Neuronal stem cell (in vitro differentiated cells): ENCODE data around the gene QDPR.
"Not testable (repeated sequence)": the region's sequence is repeated elsewhere in the genome, so short reads cannot be mapped to it uniquely, and the experiment has no call there.

ENCODE experiments used
- DNase-seq: peaks from one replicate; pipeline ENCODE4 v3.0.0-alpha.2; 2013; ENCODE audit warnings: low spot score
- H2AFZ ChIP-seq: one replicate; pipeline ENCODE4 v1.6.1; 2013; ENCODE audit warnings: mild to moderate bottlenecking, low read length, inconsistent platforms
- H2AK5ac ChIP-seq: 2 replicates; pipeline ENCODE4 v1.6.1; 2013; ENCODE audit warnings: low read depth, mild to moderate bottlenecking, inconsistent platforms, low read length, moderate library complexity, mixed read lengths
- H2BK120ac ChIP-seq: 2 replicates; pipeline ENCODE4 v1.6.1; 2013; ENCODE audit warnings: low read depth, mild to moderate bottlenecking, inconsistent platforms, low read length, moderate library complexity, mixed read lengths
- H2BK12ac ChIP-seq: one replicate; pipeline ENCODE4 v1.6.1; 2013; ENCODE audit warnings: low read length, inconsistent platforms
- H2BK15ac ChIP-seq: 2 replicates; pipeline ENCODE4 v1.6.1; 2013; ENCODE audit warnings: mild to moderate bottlenecking, low read length, inconsistent platforms, mixed read lengths
- H2BK5ac ChIP-seq: one replicate; pipeline ENCODE4 v1.6.1; 2013; ENCODE audit warnings: inconsistent platforms, mild to moderate bottlenecking, low read length, moderate library complexity
- H3K14ac ChIP-seq: one replicate; pipeline ENCODE4 v1.6.1; 2013; ENCODE audit warnings: low read length, inconsistent platforms
- H3K18ac ChIP-seq: 2 replicates; pipeline ENCODE4 v1.6.1; 2013; ENCODE audit warnings: low read length, inconsistent platforms
- H3K23ac ChIP-seq: 2 replicates; pipeline ENCODE4 v1.6.1; 2013; ENCODE audit warnings: low read depth, mild to moderate bottlenecking, mixed read lengths, low read length, inconsistent platforms; ENCODE audit not compliant: poor library complexity
- H3K27ac ChIP-seq: replicated peaks from 3 replicates; pipeline ENCODE4 v1.5.1; 2013; ENCODE audit warnings: low read length, inconsistent platforms
- H3K27me3 ChIP-seq, 3 experiments: 2 replicates each; pipeline ENCODE4 v1.6.1; 2013; ENCODE audit warnings: low read length in 3 of 3, mild to moderate bottlenecking in 2 of 3, inconsistent platforms in 1 of 3, low read depth in 1 of 3, mixed read lengths in 1 of 3, moderate library complexity in 1 of 3; ENCODE audit not compliant: control insufficient read depth in 3 of 3, insufficient read depth in 3 of 3
- H3K36me3 ChIP-seq, 2 donors: replicated peaks in 1 of 2; 2 replicates each; pipeline ENCODE4 v1.6.1; 2013; ENCODE audit warnings: low read length in 2 of 2; ENCODE audit not compliant: control insufficient read depth in 2 of 2, insufficient read depth in 2 of 2
- H3K4ac ChIP-seq: 2 replicates; pipeline ENCODE4 v1.6.1; 2013; ENCODE audit warnings: inconsistent platforms, mild to moderate bottlenecking, low read length, moderate library complexity
- H3K4me1 ChIP-seq, 2 donors: 1 replicate in 1 of 2; 2 replicates in 1 of 2; pipeline ENCODE4 v1.6.1; 2013; ENCODE audit warnings: low read length in 2 of 2, low read depth in 1 of 2; ENCODE audit not compliant: control insufficient read depth in 2 of 2, insufficient read depth in 1 of 2
- H3K4me2 ChIP-seq: one replicate; pipeline ENCODE4 v1.6.1; 2013; ENCODE audit warnings: mild to moderate bottlenecking, low read length, inconsistent platforms; ENCODE audit not compliant: insufficient read depth, poor library complexity, severe bottlenecking
- H3K4me3 ChIP-seq, 2 donors: 2 replicates each; pipeline ENCODE4 v1.5.1; 2013; ENCODE audit warnings: low read length in 2 of 2, mild to moderate bottlenecking in 2 of 2, inconsistent platforms in 1 of 2, moderate library complexity in 1 of 2
- H3K79me1 ChIP-seq: one replicate; pipeline ENCODE4 v1.6.1; 2013; ENCODE audit warnings: low read depth, mild to moderate bottlenecking, inconsistent platforms, low read length, moderate library complexity
- H3K9ac ChIP-seq: one replicate; pipeline ENCODE4 v1.6.1; 2013; ENCODE audit warnings: mild to moderate bottlenecking, low read depth, low read length, inconsistent platforms; ENCODE audit not compliant: poor library complexity
- H3K9me3 ChIP-seq, 2 donors: replicated peaks in 1 of 2; 2 replicates each; pipeline versions ENCODE3 to v1.6.1; 2013; ENCODE audit warnings: low read length in 2 of 2, mild to moderate bottlenecking in 2 of 2, inconsistent platforms in 1 of 2, low read depth in 1 of 2, mixed read lengths in 1 of 2, moderate library complexity in 1 of 2; ENCODE audit not compliant: control insufficient read depth in 2 of 2, insufficient read depth in 1 of 2
- H4K8ac ChIP-seq: one replicate; pipeline ENCODE4 v1.6.1; 2013; ENCODE audit warnings: low read depth, mild to moderate bottlenecking, inconsistent platforms, low read length, moderate library complexity
- H4K91ac ChIP-seq: one replicate; pipeline ENCODE4 v1.6.1; 2013; ENCODE audit warnings: low read length, low read depth, mild to moderate bottlenecking, inconsistent platforms; ENCODE audit not compliant: poor library complexity
- WGBS, 2 donors: extraction: QIAGEN DNeasy Blood & Tissue Kit; methylation state at CpG; one replicate each; pipeline ENCODE4 v1.1.7; 2013; ENCODE audit warnings: missing lambda C conversion rate in 2 of 2, mixed read lengths in 1 of 2; ENCODE audit not compliant: insufficient read length in 2 of 2, insufficient replicate concordance in 1 of 2; ENCODE audit errors: extremely low coverage in 2 of 2; 5-methylcytosine and 5-hydroxymethylcytosine counted together

The QDPR gene

GRCh38 chr4:17537060-17537459 lies 25.2 kb upstream of the QDPR start:
- H2AFZ ChIP-seq, H3K27me3 ChIP-seq: not testable (repeated sequence)
- WGBS, 2 donors: no CpG with 5 or more reads among the region's 6 CpGs

DNA sequence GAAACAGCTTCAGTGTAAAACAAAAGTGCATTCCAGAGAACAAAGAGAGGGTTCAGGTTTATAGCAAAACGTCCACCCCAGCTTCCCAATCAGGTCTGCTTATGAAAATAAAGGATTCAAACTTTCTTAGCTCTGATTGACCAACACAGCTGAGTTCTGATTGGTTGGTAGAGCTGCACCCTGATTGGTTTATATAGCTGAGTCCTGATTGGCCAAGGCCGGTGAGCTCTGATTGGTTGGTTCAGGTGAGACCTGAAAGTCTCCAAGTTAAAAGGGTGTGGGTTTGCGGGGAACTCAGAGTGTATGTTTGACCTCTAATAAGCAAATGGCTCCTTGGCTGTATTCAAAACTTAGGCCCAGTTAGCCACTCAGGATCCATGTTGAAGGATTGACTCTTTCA lies 24.0 kb upstream of the QDPR start:
- Histone ChIP-seq H3K14ac (no peak overlapping the region), H3K36me3 (no peaks in the 10 kb centered on the region), H3K18ac (no peak overlapping the region), H3K23ac (no peak overlapping the region), H2AK5ac (no peak overlapping the region), H3K4me2 (no peak overlapping the region), H2AFZ (peak overlapping the region; percentile 54), H4K91ac (no peak overlapping the region), H3K4me1 (no peaks in the 10 kb centered on the region), H3K4ac (no peak overlapping the region), H3K4me3 (no peak overlapping the region), H3K79me1 (no peaks in the 10 kb centered on the region), H2BK15ac (no peak overlapping the region), H3K27ac (no peak overlapping the region), H3K9me3 (no peaks in the 10 kb centered on the region), H3K27me3 (no peaks in the 10 kb centered on the region), H2BK12ac (no peak overlapping the region), H4K8ac (no peak overlapping the region), H2BK120ac (no peak overlapping the region), H2BK5ac (no peak overlapping the region), H3K9ac (no peak overlapping the region)
- WGBS, 2 donors: no CpG with 5 or more reads among the region's 3 CpGs
- no peak for DNase-seq

More at GRCh38 chr4:17537060-17537459, 25.2 kb upstream of the QDPR start:
- H3K4me2 ChIP-seq, H3K4me3 ChIP-seq, H3K4ac ChIP-seq, DNase-seq, H2BK120ac ChIP-seq, H3K23ac ChIP-seq, H2BK12ac ChIP-seq, H3K79me1 ChIP-seq, H3K4me1 ChIP-seq, H2BK5ac ChIP-seq, H3K9me3 ChIP-seq, H3K18ac ChIP-seq, H3K14ac ChIP-seq, H3K27ac ChIP-seq, H4K91ac ChIP-seq, H4K8ac ChIP-seq, H3K9ac ChIP-seq, H2AK5ac ChIP-seq, H2BK15ac ChIP-seq, H3K36me3 ChIP-seq: not testable (repeated sequence)

DNA sequence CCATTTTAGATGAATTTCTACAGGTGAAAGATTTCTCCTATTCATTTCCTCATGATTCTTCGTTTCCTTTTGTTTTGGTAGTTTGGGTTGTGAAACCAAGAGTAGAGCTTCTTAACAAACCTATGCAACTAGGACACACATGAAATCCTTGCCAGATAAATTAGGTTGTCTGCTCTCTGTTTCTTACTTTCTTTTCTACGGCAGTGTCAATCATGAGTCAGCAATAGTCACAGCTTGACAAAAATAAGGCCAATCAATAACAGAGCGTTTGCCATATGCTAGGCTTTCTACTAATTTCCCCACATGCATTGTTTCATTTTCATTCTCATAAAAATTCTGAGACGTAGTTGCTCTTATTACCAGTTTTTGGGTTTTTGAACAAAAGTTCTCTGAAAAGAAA lies 23.4 kb upstream of the QDPR start:
- no peak overlapping the region for H3K9ac ChIP-seq
- H3K36me3 ChIP-seq: no peaks in the 10 kb centered on the region
- H3K4me3 ChIP-seq: no peak overlapping the region
- no peak overlapping the region for H4K91ac ChIP-seq
- no CpG with 5 or more reads among the region's 4 CpGs for WGBS, 2 donors
- no peaks in the 10 kb centered on the region for H3K4me1 ChIP-seq
- H3K9me3 ChIP-seq: no peaks in the 10 kb centered on the region
- H2AK5ac ChIP-seq: no peak overlapping the region
- H3K27ac ChIP-seq: no peak overlapping the region
- no peak overlapping the region for H3K14ac ChIP-seq
- no peak overlapping the region for H3K23ac ChIP-seq
- no peak overlapping the region for H2BK15ac ChIP-seq
- DNase-seq: no peak
- peak overlapping the region; percentile 54 for H2AFZ ChIP-seq
- no peak overlapping the region for H3K4me2 ChIP-seq
- H3K18ac ChIP-seq: no peak overlapping the region
- no peak overlapping the region for H2BK5ac ChIP-seq
- H2BK12ac ChIP-seq: no peak overlapping the region
- no peak overlapping the region for H4K8ac ChIP-seq
- no peak overlapping the region for H2BK120ac ChIP-seq
- no peaks in the 10 kb centered on the region for H3K27me3 ChIP-seq
- no peak overlapping the region for H3K4ac ChIP-seq
- no peaks in the 10 kb centered on the region for H3K79me1 ChIP-seq

DNA sequence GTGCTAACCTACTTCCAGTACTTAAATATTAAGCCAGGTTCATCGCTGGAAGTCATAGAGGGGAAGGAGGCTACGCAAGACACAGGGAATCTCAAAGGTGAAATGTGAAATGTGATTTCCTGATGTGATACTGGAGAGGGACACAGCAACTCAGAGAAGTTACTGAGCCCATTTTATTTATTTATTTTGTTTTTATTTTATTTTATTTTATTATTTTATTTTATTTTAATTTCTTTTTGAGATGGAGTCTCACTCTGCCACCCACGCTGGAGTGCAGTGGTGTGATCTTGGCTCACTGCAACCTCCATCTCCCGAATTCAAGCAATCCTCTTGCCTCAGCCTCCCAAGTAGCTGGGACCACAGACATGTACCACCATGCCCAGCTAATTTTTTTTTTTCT lies 22.8 kb upstream of the QDPR start:
- no peak overlapping the region for H3K4me3 ChIP-seq
- no peak overlapping the region for H3K4ac ChIP-seq
- H2AK5ac ChIP-seq: no peak overlapping the region
- no peak overlapping the region for H2BK15ac ChIP-seq
- H4K8ac ChIP-seq: no peak overlapping the region
- H3K4me2 ChIP-seq: no peak overlapping the region
- DNase-seq: no peak
- H3K14ac ChIP-seq: no peak overlapping the region
- no peak overlapping the region for H3K23ac ChIP-seq
- no peaks in the 10 kb centered on the region for H3K4me1 ChIP-seq
- H3K9ac ChIP-seq: no peak overlapping the region
- no peak overlapping the region for H3K18ac ChIP-seq
- no peak overlapping the region for H2AFZ ChIP-seq
- H4K91ac ChIP-seq: no peak overlapping the region
- H3K27me3 ChIP-seq: no peaks in the 10 kb centered on the region
- no peak overlapping the region for H2BK12ac ChIP-seq
- no peaks in the 10 kb centered on the region for H3K36me3 ChIP-seq
- H3K79me1 ChIP-seq: no peaks in the 10 kb centered on the region
- no peaks in the 10 kb centered on the region for H3K9me3 ChIP-seq
- WGBS, 2 donors: no CpG with 5 or more reads among the region's 4 CpGs
- H2BK5ac ChIP-seq: no peak overlapping the region
- no peak overlapping the region for H2BK120ac ChIP-seq
- H3K27ac ChIP-seq: no peak overlapping the region
